ENCODE data around the gene TMEM171. TPM values are rescaled to one million over a fixed set of nuclear protein-coding genes. Genes with fewer than 3 reads are reported as not detected.

Gene TMEM171
- total and polyA plus RNA-seq, 9 of the 15 experiments (the other 6 are each of a cell fraction or from before 2014, with no cell fraction given) = 0.08 TPM; not detected in 8

GRCh38 chr5:73129143-73129542 lies 8.8 kb downstream of the TMEM171 start:
- no peak for TF ChIP-seq NR3C1 (CRISPR knock-in tag; IDR thresholded peaks at IDR 0.05)
- peak; percentile 52 for TF ChIP-seq NFYB (IDR thresholded peaks at IDR 0.05; ENCODE audit: extremely low read depth, insufficient read length)
- peak; percentile 83 for FAIRE-seq
- Histone ChIP-seq H3K27ac (ENCODE audit: extremely low read depth, low read depth, low read length) (no peak overlapping the region), H3K36me3 (ENCODE audit: control insufficient read depth, insufficient read depth, low read length) (no peaks in the 10 kb centered on the region), H3K79me2 (ENCODE audit: control insufficient read depth, insufficient read depth, low read length) (no peaks in the 10 kb centered on the region), H3K4me2 (ENCODE audit: insufficient read depth, low read length) (peak overlapping the region; percentile 57), H3K27me3 (ENCODE audit: control insufficient read depth in 2 of 2, insufficient read depth in 2 of 2, low read length in 2 of 2) (peaks cover 11 to 25% of the 10 kb centered on the region in 2 experiments), H3K9me3 (replicated peaks; ENCODE audit: control insufficient read depth, insufficient read depth, low read depth, low read length) (no peaks in the 10 kb centered on the region), H2AFZ (ENCODE audit: low read depth, low read length) (peak overlapping the region; percentile 76), H3K9me1 (ENCODE audit: control insufficient read depth, insufficient read depth, low read length) (no peaks in the 10 kb centered on the region), H3K4me3 (0 out of 2 replicates have a peak overlapping the region, but pooled peaks have one; percentile 4), H3K9ac (ENCODE audit: insufficient read depth in 1 of 2, low read depth in 2 of 2, low read length in 2 of 2) (no peak overlapping the region), H4K20me1 (replicated peaks; ENCODE audit: control insufficient read depth, insufficient read depth, low read length) (no peaks in the 10 kb centered on the region), H3K4me1 (replicated peaks in 1 of 2; ENCODE audit: control insufficient read depth in 2 of 2, insufficient read depth in 2 of 2, low read length in 2 of 2) (no peaks in the 10 kb centered on the region)
- intact Hi-C loops (cut with micrococcal nuclease) (no loop called here), in situ Hi-C loops (cut with MboI) (no loop called here)
- no TSS peak for BruUV-seq (replicated peaks)
- CTCF ChIA-PET (ENCODE audit: low intra/inter-chr PET ratio) = no interaction called here
- DNase-seq (ENCODE audit: extremely low read depth in 1 of 4, low spot score in 3 of 4) = peak in 2 of 4 experiments; percentile 26 to 32
- peak; percentile 82 for ATAC-seq
- POLR2A ChIA-PET = interaction anchor here (0.6 kb wide), 1 partner anchor 66 kb away, joined by 3 read pairs; no protein-coding TSS in a partner anchor
- WGBS (ENCODE audit: insufficient coverage, low coverage, missing lambda C conversion rate) = 9% methylated on average over 5 of the region's 5 CpGs

- Histone ChIP-seq H4K20me1 (replicated peaks; ENCODE audit: control insufficient read depth, insufficient read depth, low read length) (no peaks in the 10 kb centered on the region), H3K9ac (ENCODE audit: insufficient read depth in 1 of 2, low read depth in 2 of 2, low read length in 2 of 2) (no peak overlapping the region), H3K79me2 (ENCODE audit: control insufficient read depth, insufficient read depth, low read length) (no peaks in the 10 kb centered on the region), H3K27ac (ENCODE audit: extremely low read depth, low read depth, low read length) (no peak overlapping the region), H3K27me3 (ENCODE audit: control insufficient read depth in 2 of 2, insufficient read depth in 2 of 2, low read length in 2 of 2) (peaks cover 7 to 19% of the 10 kb centered on the region in 2 experiments; a peak in 4 of 5 replicates), H3K9me3 (replicated peaks; ENCODE audit: control insufficient read depth, insufficient read depth, low read depth, low read length) (no peaks in the 10 kb centered on the region), H3K4me2 (ENCODE audit: insufficient read depth, low read length) (no peak overlapping the region), H2AFZ (ENCODE audit: low read depth, low read length) (no peak overlapping the region), H3K9me1 (ENCODE audit: control insufficient read depth, insufficient read depth, low read length) (no peaks in the 10 kb centered on the region), H3K4me3 (no peak overlapping the region), H3K36me3 (ENCODE audit: control insufficient read depth, insufficient read depth, low read length) (no peaks in the 10 kb centered on the region), H3K4me1 (replicated peaks in 1 of 2; ENCODE audit: control insufficient read depth in 2 of 2, insufficient read depth in 2 of 2, low read length in 2 of 2) (no peaks in the 10 kb centered on the region)
- FAIRE-seq (no peak), DNase-seq (ENCODE audit: extremely low read depth in 1 of 4, low spot score in 3 of 4) (no peak), ATAC-seq (no peak)
- in situ Hi-C loops (cut with MboI) = no loop called here
- POLR2A ChIA-PET = interaction anchor here (1.0 to 1.5 kb wide), 2 partner anchors 16 to 36 kb away, joined by 3 to 7 read pairs; no protein-coding TSS in a partner anchor
- TF ChIP-seq TEAD2 (tag; IDR thresholded peaks at IDR 0.05) = no peak
- BruUV-seq (replicated peaks) = no TSS peak
- 0% methylated on average over 1 of the region's 1 CpG for WGBS (ENCODE audit: insufficient coverage, low coverage, missing lambda C conversion rate)
- CTCF ChIA-PET (ENCODE audit: low intra/inter-chr PET ratio) = no interaction called here
- intact Hi-C loops (cut with micrococcal nuclease) = no loop called here
Measured at GRCh38 chr5:73130811-73131210, 10.4 kb downstream of the TMEM171 start.
